Posterior vena cava (tissue), 2 donors: ENCODE measurements around the gene TRABD2A. TPM values are rescaled to one million over a fixed set of nuclear protein-coding genes. Genes with fewer than 3 reads are reported as not detected.
"Not testable (repeated sequence)": the region's sequence is repeated elsewhere in the genome, so short reads cannot be mapped to it uniquely, and the experiment has no call there.

Source experiments
- DNase-seq: peaks from one replicate; pipeline ENCODE4 v3.0.0-alpha.2; 2020; ENCODE audit warnings: low spot score
- intact Hi-C, 2 donors: fragments of 100-400 bp; cut with DNase I; formaldehyde crosslinking; loops; one replicate each; pipeline versions ENCODE4 v1.14.1 to v1.14.2; 2022 to 2023
- long read RNA-seq, 2 donors: library from polyadenylated mRNA; unstranded; transcript quantifications; one replicate each; pipeline ENCODE4 v2.0.0, GENCODE V29; 2020 to 2021
- total RNA-seq, 2 donors: library from RNA; stranded (reverse); fragmentation: NEBNext Ultra II Directional; extraction: Animal tissue kit (Norgen Biotek cat#: 25700); gene quantifications; one replicate each; pipeline ENCODE4 v1.2.1, GENCODE V29; 2021
- donor health status: DM: yes; HTN: yes; CAD: no.
- donor health status: DM: yes; HTN: yes; CAD: no.

TRABD2A gene, protein sequence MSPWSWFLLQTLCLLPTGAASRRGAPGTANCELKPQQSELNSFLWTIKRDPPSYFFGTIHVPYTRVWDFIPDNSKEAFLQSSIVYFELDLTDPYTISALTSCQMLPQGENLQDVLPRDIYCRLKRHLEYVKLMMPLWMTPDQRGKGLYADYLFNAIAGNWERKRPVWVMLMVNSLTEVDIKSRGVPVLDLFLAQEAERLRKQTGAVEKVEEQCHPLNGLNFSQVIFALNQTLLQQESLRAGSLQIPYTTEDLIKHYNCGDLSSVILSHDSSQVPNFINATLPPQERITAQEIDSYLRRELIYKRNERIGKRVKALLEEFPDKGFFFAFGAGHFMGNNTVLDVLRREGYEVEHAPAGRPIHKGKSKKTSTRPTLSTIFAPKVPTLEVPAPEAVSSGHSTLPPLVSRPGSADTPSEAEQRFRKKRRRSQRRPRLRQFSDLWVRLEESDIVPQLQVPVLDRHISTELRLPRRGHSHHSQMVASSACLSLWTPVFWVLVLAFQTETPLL
- 1 to 10 TPM; 1.0 to 2.6 TPM for total RNA-seq
- long read RNA-seq, donor 1, partial matches to known transcripts, result 0 of 1 reads
- long read RNA-seq, donor 1, other reads (novel, unspliced or antisense), result 1 of 1 reads
- long read RNA-seq, donor 2, partial matches to known transcripts, result 0 of 2 reads
- long read RNA-seq, donor 2, other reads (novel, unspliced or antisense), result 1 of 2 reads

DNA sequence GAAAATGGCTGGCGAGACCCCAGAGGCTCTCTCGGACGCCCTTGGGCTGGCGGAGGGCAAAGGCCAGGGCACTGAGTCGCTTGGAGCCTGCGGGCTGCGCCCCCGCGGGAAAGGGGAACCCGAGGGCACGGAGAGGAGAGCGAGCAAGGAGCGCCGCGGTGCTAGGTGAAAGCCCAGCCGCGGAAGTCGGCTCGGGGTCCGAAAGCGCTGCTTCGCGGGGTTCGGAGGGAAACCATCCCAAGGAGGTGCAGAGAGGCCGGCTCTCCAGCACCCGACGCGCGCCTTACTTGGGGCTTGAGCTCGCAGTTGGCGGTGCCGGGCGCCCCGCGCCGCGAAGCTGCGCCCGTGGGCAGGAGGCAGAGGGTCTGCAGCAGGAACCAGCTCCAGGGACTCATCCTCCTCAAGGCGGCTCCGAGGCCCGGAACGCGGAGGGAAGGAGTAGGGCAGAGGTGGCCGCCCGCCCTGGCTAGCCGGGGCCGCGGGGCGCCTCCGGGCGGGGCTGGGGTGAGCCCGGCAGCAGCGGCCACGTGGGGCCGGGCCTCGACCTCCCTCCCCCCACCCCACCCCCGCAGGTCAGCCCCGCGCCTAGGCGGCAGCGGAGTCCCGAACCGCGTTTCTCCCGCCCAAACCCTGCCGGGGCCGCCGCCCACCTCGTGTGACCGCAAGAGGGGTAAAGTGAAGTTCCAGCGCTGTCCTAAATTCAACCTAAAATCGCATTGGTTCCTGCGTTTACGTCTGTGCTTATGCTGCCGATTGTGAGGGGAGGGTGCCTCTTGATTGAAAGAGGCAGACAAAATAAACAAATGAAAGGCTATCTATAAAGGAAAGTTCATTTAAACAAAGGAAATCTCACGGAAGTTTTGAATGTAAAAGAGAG is at the start of gene TRABD2A:
Gene TRABD2A, minus strand, starts transcription at position 440 of the 877 bp plus-strand sequence. Its CDS starts 45 bp downstream, at position 395.
- intact Hi-C loops, result loop anchor here in 1 of 2 donors (10.0 kb wide), 1 partner anchor 386 kb away; no protein-coding TSS in a partner anchor
- no peak for DNase-seq

DNA sequence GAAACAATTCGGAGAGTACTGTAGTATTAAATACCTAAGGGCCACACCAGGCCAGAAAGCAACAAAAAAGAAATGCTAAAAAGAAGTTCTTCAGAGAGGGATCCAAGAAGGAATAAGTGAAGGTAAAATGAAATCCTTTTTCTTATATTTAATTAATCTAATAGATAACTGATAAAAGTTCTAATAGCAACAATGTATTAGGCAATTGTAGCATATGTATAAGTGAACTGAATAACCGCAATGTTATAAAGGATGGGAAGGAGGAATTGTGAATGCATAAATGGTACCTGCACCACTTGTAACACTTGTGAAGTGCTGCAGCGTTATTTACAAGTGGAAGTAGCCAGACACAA is 46.4 kb upstream of the TRABD2A start:
- intact Hi-C loops, result no loop called here

DNA sequence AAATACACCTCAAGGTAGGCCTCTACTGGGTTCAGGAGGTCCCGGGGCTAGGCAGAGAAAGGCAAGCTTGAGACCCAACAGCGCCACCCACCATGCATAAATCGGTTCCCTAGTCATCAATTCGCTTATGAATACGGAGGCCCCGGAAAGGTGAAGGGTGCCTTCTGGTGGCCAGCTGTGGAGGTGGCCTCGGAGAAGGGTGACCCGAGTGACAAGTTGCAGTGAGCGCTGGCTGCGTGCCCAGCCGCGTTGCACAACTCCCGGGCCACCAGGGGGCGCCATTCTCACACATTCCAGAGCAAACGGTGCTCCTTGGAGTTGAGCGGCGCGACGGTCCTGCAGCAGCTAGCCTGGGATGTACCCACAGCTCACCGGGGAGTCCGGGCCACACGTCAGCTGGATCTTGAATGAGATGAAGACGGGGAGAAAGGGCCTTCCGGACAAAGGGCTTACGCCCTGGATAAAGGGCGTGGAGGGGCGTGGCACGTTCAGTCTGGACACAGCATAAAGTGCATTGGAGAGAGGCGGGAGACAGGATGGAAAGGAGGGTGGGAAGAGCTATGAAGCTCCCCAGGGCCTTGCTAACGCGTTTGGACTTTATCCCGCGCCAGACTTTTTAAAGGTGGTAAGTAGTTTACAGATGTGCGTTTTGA is 45.0 kb upstream of the TRABD2A start:
- peak; percentile 97 for DNase-seq
- intact Hi-C loops, result no loop called here

More for the DNA sequence above, 46.4 kb upstream of the TRABD2A start:
- no peak for DNase-seq

DNA sequence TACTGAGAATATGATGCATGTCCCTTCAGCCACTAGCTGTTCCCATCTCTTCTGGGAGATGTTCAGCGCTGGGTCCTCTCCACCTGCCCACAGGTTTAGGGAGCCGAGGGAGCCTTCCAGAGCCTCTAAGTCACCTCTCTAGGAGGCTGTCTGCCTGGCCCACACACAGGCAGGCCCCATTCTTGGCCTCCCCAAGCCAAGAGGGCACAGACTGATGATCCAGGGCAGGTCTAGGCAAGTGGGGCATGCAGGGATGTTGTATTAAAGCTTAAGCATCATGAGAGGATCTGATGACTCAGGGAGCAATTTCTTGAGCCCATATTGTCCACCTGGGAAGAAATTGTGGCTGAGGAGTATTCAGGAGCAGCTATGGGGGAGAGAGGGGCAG is 44.4 kb upstream of the TRABD2A start:
- intact Hi-C loops, result no loop called here
- peak; percentile 62 for DNase-seq

DNA sequence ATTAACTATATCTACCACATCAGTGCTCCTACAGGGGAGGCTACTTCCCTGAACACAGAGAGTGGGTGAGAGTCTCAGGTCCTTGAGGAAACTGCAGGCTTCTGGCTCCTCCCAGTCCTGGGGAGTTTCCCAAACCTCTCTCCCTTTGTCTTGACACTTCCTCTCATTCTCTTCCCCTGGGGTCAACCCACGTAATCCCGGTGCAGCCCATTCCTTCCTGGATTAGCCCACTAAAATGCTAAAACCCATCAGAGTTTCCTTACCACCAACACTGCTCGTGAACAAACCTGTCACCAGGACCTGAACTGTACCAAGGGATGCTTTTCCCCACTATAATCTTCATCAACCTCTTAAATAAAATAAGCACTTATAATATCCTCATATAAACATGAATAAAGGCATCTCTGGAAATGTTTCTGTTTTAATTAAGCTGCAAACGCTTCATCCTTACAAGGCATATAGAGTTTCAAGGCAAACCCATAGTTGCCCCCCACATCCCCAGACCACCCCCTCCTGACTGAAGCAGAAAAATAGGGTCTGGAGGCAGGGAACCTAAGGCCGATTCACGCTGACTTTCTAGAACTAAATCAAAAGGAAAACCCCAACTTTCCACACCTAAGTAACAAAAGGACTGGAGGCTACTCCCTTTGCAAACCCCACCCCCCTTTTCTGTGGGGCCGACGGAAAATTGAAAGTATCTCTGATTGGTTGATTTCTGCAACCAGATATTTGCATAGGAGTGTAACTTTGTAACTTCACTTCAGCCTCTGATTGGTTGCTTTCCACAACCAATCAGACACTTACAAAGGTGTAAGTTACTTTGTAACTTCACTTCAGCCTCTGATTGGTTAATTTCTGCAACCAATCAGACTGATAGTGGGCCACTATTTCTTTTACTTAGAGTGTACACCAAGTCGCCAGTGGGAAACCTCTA is 43.6 kb upstream of the TRABD2A start:
- intact Hi-C loops, result no loop called here
- no peak for DNase-seq

DNA sequence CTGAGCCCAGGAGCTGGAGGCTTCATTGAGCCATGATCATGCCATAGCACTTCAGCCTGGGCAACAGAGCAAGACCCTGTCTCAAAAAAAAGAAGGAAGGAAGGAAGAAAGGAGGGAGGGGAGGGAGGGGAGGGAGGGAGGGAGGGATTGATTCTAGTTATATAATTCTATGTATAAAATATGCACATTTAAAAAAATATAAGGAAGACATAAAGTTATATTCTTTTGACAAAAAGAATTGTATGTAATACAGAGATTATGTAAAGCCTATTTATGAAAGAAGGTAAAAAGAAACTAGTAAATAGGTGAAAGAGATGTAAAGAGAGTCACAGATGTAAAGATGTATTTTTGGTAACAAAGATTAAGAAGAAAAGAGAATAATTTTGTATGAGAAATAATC is 42.1 kb upstream of the TRABD2A start:
- intact Hi-C loops, result no loop called here
- no peak for DNase-seq

DNA sequence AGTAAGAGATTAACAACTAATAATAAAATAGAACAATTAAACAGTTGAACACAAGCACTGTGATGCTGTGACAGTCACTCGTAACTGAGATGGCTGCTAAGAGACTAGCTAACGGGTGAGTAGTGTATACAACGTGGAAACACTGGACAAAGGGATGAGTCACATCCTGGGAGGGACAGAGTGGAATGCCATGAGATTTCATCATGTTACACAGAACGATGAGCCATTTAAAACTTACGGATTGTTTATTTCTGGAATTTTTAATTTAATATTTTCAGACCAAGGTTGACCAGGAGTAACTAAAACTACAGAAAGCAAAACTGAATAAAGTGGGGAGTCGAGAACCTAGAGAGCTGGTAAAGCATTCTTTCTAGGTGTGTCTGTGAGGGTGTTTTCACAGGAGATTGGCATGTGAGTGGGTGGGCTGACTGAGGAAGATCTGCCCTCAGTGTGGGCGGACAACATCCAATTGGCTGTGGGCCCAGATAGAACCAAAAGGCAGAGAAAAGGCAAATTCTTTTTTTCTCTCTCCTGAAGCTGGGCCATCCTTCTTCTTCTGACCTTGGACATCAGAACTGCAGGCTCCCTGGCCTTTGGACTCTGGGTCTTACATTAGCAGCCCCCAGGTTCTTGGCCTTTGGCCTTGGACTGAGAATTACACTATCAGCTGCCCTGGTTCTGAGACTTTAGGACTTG is 39.1 kb upstream of the TRABD2A start:
- DNase-seq, result no peak

DNA sequence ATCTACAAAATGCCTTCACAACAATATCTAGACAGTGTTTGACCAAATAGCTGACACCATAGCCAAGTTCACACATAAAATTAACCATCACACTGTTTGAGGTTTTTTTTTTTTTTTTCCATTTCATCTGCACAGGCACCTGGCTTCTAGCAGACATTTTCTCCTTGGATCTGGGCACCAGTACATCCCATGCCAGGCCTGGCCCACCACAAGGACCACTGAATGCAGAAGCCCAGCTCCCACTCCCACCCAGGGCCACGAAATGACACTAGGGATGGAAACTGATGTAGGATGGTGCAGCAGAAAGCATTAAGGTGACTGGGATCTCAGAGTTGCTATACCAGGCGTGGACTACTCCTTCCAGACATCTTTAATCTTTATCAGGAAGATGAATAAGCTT is 37.5 kb upstream of the TRABD2A start:
- DNase-seq, result no peak
- intact Hi-C loops, result no loop called here

More for the DNA sequence above, 39.1 kb upstream of the TRABD2A start:
- intact Hi-C loops, result no loop called here

DNA sequence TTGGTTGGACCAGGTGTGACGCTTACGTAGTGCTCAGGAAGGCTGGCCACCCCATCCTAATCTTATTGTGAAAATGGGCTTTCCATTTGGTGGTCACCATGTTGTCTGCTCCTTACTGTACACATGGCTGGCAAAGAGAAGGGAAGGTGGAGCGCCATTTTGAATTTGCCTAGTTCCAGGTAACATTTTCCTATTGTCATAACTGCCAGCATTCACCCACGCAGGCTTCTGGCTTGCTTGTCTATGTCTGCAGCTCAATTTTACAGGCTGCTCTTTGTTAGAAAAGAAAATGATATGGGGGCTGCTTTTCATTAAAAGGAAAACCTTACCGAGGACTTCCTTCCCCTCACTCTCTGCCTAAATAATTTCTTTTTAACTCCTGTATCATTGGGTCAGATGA is 36.9 kb upstream of the TRABD2A start:
- intact Hi-C loops, DNase-seq: not testable (repeated sequence)

DNA sequence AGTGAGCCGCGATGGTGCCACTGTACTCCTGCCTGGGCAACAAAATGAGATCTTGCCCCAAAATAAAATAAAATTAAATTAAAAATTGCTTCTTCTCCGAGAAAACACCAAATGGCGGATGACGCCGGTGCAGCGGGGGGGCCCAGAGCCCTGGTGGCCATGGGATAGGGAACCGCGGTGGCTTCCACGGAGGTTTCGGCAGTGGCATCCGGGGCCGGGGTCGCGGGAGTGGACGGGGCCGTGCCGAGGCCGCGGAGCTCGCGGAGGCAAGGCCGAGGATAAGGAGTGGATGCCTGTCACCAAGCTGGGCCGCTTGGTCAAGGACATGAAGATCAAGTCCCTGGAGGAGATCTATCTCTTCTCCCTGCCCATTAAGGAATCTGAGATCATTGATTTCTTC is 34.8 kb upstream of the TRABD2A start:
- intact Hi-C loops, DNase-seq: not testable (repeated sequence)

DNA sequence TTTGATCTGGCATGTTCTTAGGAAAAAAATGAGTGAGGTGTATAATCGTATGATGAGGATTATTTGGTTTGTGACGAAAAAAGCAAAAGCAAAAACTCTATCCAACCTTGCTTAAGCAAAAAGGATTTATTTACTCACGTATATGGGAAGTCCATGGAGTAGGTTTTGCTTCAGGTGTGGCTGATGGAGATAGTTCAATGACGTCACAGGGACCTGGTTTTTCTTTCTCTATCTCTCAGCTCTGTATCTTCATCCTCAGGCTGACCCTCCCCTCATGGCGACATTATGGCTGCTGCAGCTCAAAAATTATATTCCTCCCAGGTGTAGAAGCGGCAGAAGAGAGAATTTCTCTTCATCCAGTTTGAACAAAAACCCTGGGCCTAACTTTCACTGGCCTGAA is 33.5 kb upstream of the TRABD2A start:
- DNase-seq, result no peak
- intact Hi-C loops, result no loop called here

DNA sequence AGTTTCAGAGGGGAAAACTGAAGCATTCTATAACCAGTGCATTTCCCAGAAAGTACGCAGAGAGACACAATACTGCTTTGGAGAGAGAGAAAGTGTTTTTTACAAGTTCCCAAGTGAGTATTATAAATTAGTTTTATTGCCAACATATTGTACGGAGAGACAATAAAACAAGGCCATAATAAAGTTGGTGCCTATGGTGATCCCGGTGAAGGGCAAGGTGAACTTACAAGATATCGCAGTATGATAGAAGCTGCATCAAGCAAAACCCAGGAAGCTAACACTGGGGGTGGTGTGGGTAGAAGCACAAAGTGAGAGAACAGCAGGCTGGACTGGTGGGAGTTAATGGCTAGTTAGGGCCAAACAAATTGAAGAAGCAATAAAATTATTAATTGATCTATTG is 32.1 kb upstream of the TRABD2A start:
- intact Hi-C loops, result no loop called here

DNA sequence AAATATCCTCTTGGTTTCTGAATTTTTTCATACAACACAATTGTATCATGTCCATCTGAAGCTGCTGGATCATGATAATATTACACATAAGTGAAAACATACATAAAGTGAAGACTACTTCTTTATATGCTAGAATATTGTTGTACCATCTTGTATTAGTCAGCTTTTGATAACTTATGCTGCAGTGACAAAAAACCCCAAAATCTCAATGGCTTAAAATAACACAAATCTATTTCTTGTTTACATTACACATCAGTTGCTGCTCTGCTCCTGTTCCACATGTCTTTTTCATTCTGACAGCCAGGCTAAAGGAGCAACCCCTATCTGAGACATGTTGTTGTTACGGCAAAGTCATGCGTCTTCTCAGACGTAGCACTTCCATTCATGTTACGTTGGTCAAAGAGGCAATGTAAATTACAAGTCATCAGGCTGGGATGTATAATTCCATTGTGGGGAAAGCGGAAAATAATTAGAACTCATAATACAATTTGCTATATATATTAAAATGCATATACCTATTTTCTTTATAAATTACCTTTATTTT is 30.3 kb upstream of the TRABD2A start:
- intact Hi-C loops, result no loop called here
- DNase-seq, result no peak

More for the DNA sequence above, 32.1 kb upstream of the TRABD2A start:
- no peak for DNase-seq

DNA sequence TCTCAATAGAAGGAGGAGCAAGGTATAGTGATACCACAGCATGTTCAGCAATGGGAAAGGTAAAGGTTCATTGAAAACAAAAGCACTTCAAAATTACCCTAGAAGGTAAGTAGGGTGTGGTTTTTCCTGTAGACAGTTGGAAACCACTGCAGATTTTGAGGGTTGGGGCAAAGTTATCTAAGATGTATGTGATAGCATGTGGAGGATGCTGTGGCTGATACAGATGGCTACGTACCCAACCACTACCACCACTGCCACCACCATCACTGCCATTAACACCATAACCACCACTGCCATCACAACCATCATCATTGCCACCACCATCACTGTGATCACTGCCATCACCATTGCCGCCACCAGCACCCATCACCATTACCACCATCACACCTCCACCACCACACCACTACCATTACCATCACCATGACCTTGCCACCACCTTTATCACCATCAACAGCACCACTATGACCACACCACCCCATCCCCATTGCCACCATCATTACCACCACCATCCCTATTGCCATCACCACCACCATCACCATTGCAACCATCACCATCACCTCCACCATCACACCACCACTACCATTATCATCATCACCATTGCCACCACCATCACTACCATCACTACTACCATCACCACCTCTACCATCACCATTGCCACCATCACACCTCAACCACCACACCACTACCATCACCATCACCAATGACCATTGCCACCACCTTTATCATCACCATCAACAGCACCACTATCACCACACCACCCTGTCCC is 28.2 kb upstream of the TRABD2A start:
- intact Hi-C loops, result no loop called here
- DNase-seq, result no peak

DNA sequence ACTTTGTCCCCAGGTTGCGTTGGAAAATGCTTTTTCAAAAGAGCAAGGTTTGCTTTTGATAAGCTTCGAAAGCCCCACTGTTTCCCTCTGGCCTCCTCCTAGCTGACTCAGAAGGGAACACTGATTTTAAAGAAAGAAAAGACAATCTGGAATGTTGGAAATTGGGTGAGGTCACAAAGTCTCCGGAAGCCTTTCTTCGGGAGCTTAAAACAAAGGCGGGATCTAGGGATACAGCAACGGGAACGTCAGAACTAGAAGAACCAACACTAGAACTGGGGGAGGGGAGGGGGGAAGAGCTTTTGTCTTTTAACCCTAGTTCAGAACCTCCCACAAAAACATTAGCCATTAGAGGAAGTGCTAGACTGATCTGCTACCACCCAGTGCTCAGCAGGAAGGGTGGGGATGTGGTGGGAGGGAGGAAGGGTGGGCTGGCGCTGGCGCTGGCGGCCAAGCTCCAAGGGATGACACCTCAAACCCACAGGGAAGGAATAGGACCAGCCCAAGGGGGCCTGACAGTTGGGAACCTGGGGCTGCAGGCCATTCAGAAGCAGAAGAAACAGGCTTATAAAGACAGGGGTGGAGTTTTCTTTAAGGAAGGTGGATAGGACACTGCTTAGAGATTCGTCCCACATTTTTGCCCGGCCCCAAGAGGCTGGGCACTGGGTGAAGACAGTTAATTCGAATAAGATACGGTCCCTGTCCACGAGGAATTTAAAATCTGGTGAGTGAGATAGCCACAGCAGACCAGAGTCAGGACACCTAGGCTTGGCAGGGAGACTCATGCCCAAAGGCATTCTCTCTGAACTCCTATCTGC is 26.2 kb upstream of the TRABD2A start:
- intact Hi-C loops, result no loop called here
- DNase-seq, result peak; percentile 92
